IPS-20b (cell line): ENCODE results near the gene DOCK10.

Experiments used
- H3K27ac ChIP-seq: one replicate; pipeline ENCODE4 v1.5.1; 2013; ENCODE audit warnings: low read length
- H3K27me3 ChIP-seq: 2 replicates; pipeline ENCODE4 v1.6.1; 2013; ENCODE audit warnings: mild to moderate bottlenecking, low read length, inconsistent platforms; ENCODE audit not compliant: insufficient read depth
- H3K36me3 ChIP-seq: 2 replicates; pipeline ENCODE4 v1.6.1; 2013; ENCODE audit warnings: low read depth, mild to moderate bottlenecking, inconsistent platforms, low read length, moderate library complexity; ENCODE audit not compliant: insufficient read depth
- H3K4me1 ChIP-seq: 2 replicates; pipeline ENCODE4 v1.6.1; 2013; ENCODE audit warnings: mild to moderate bottlenecking, control low read depth, inconsistent platforms, low read length, moderate library complexity; ENCODE audit not compliant: insufficient read depth
- H3K4me3 ChIP-seq: 2 replicates; pipeline ENCODE4 v1.5.1; 2013; ENCODE audit warnings: mild to moderate bottlenecking, low read length, inconsistent platforms
- H3K9ac ChIP-seq: 2 replicates; pipeline ENCODE4 v1.6.1; 2013; ENCODE audit warnings: low read depth, mild to moderate bottlenecking, inconsistent platforms, low read length, moderate library complexity
- H3K9me3 ChIP-seq: 2 replicates; pipeline ENCODE4 v1.6.1; 2013; ENCODE audit warnings: mild to moderate bottlenecking, low read depth, low read length, inconsistent platforms; ENCODE audit not compliant: insufficient read depth

Gene DOCK10

GRCh38 chr2:224970311-224970710 lies 72.0 kb downstream of the DOCK10 start:
- Histone ChIP-seq H3K27ac (no peak overlapping the region), H3K9ac (no peak overlapping the region)

GRCh38 chr2:224969633-224970260 lies 72.5 kb downstream of the DOCK10 start:
- Histone ChIP-seq H3K36me3 (no peaks in the 10 kb centered on the region), H3K9ac (no peak overlapping the region), H3K4me3 (no peak overlapping the region), H3K27ac (no peak overlapping the region), H3K27me3 (no peaks in the 10 kb centered on the region), H3K4me1 (no peaks in the 10 kb centered on the region), H3K9me3 (no peaks in the 10 kb centered on the region)

More at GRCh38 chr2:224970311-224970710, 72.0 kb downstream of the DOCK10 start:
- no peak overlapping the region for H3K4me3 ChIP-seq
- no peaks in the 10 kb centered on the region for H3K9me3 ChIP-seq
- no peaks in the 10 kb centered on the region for H3K27me3 ChIP-seq
- no peaks in the 10 kb centered on the region for H3K36me3 ChIP-seq
- no peaks in the 10 kb centered on the region for H3K4me1 ChIP-seq

- Histone ChIP-seq H3K36me3 (no peaks in the 10 kb centered on the region), H3K9ac (no peak overlapping the region), H3K4me3 (no peak overlapping the region), H3K27me3 (no peaks in the 10 kb centered on the region), H3K27ac (no peak overlapping the region), H3K9me3 (no peaks in the 10 kb centered on the region), H3K4me1 (no peaks in the 10 kb centered on the region)
Observed at GRCh38 chr2:224969095-224969494, 73.2 kb downstream of the DOCK10 start.

GRCh38 chr2:224968051-224968450 lies 74.2 kb downstream of the DOCK10 start:
- H3K4me1 ChIP-seq = no peaks in the 10 kb centered on the region

GRCh38 chr2:224966613-224967012 lies 75.7 kb downstream of the DOCK10 start:
- H3K36me3 ChIP-seq = no peaks in the 10 kb centered on the region
- no peak overlapping the region for H3K9ac ChIP-seq
- no peaks in the 10 kb centered on the region for H3K9me3 ChIP-seq
- no peaks in the 10 kb centered on the region for H3K27me3 ChIP-seq
- no peaks in the 10 kb centered on the region for H3K4me1 ChIP-seq
- H3K27ac ChIP-seq = no peak overlapping the region
- H3K4me3 ChIP-seq = no peak overlapping the region

More at GRCh38 chr2:224968051-224968450, 74.2 kb downstream of the DOCK10 start:
- no peaks in the 10 kb centered on the region for H3K27me3 ChIP-seq
- no peaks in the 10 kb centered on the region for H3K9me3 ChIP-seq
- H3K9ac ChIP-seq = no peak overlapping the region
- no peaks in the 10 kb centered on the region for H3K36me3 ChIP-seq
- H3K4me3 ChIP-seq = no peak overlapping the region
- H3K27ac ChIP-seq = no peak overlapping the region

GRCh38 chr2:224959556-224959955 lies 82.7 kb downstream of the DOCK10 start:
- Histone ChIP-seq H3K4me3 (no peak overlapping the region), H3K9me3 (no peaks in the 10 kb centered on the region), H3K36me3 (no peaks in the 10 kb centered on the region), H3K4me1 (peaks cover 5% of the 10 kb centered on the region; the same call in 1 of the 2 replicates), H3K27ac (no peak overlapping the region), H3K9ac (no peak overlapping the region), H3K27me3 (no peaks in the 10 kb centered on the region)

- no peak overlapping the region for H3K9ac ChIP-seq
Observed at GRCh38 chr2:224958873-224959272, 83.4 kb downstream of the DOCK10 start.

GRCh38 chr2:224958462-224958857 lies 83.8 kb downstream of the DOCK10 start:
- no peak overlapping the region for H3K9ac ChIP-seq
- no peaks in the 10 kb centered on the region for H3K36me3 ChIP-seq
- H3K27me3 ChIP-seq = no peaks in the 10 kb centered on the region
- H3K4me1 ChIP-seq = peaks cover 5% of the 10 kb centered on the region; the same call in 1 of the 2 replicates
- no peak overlapping the region for H3K4me3 ChIP-seq
- no peak overlapping the region for H3K27ac ChIP-seq
- H3K9me3 ChIP-seq = no peaks in the 10 kb centered on the region

More at GRCh38 chr2:224958873-224959272, 83.4 kb downstream of the DOCK10 start:
- H3K4me1 ChIP-seq = peaks cover 5% of the 10 kb centered on the region; the same call in 1 of the 2 replicates
- no peaks in the 10 kb centered on the region for H3K36me3 ChIP-seq
- no peak overlapping the region for H3K27ac ChIP-seq
- H3K9me3 ChIP-seq = no peaks in the 10 kb centered on the region
- no peak overlapping the region for H3K4me3 ChIP-seq
- H3K27me3 ChIP-seq = no peaks in the 10 kb centered on the region

GRCh38 chr2:224957540-224958461 lies 84.5 kb downstream of the DOCK10 start:
- peaks cover 5% of the 10 kb centered on the region; the same call in 1 of the 2 replicates for H3K4me1 ChIP-seq
- no peaks in the 10 kb centered on the region for H3K9me3 ChIP-seq
- no peak overlapping the region for H3K27ac ChIP-seq
- H3K27me3 ChIP-seq = no peaks in the 10 kb centered on the region
- H3K9ac ChIP-seq = no peak overlapping the region
- no peaks in the 10 kb centered on the region for H3K36me3 ChIP-seq
- no peak overlapping the region for H3K4me3 ChIP-seq

- no peaks in the 10 kb centered on the region for H3K27me3 ChIP-seq
- H3K27ac ChIP-seq = no peak overlapping the region
- H3K36me3 ChIP-seq = no peaks in the 10 kb centered on the region
- peaks cover 5% of the 10 kb centered on the region; the same call in 1 of the 2 replicates for H3K4me1 ChIP-seq
- H3K9me3 ChIP-seq = no peaks in the 10 kb centered on the region
- H3K4me3 ChIP-seq = no peak overlapping the region
- no peak overlapping the region for H3K9ac ChIP-seq
Observed at GRCh38 chr2:224956706-224957105, 85.6 kb downstream of the DOCK10 start.

GRCh38 chr2:224954980-224955379 lies 87.3 kb downstream of the DOCK10 start:
- Histone ChIP-seq H3K4me3 (no peak overlapping the region), H3K27ac (no peak overlapping the region), H3K9ac (no peak overlapping the region), H3K4me1 (peaks cover 5% of the 10 kb centered on the region; the same call in 1 of the 2 replicates), H3K36me3 (no peaks in the 10 kb centered on the region), H3K9me3 (no peaks in the 10 kb centered on the region), H3K27me3 (no peaks in the 10 kb centered on the region)
